Smooth muscle cell (in vitro differentiated cells): ENCODE data around the gene CCDC60. TPM values are rescaled to one million over a fixed set of nuclear protein-coding genes. Genes with fewer than 3 reads are reported as not detected.

ENCODE experiments used
- DNase-seq: peaks from one replicate; lab custom pipeline; 2025; ENCODE audit not compliant: unreplicated experiment; lab: John Stamatoyannopoulos, UW
- H2AFZ ChIP-seq: fragments of 200-600 bp; sonication (generic); 2 replicates; pipeline ENCODE4 v1.6.0; 2016; ENCODE audit warnings: antibody characterized with exemption, low read depth, mild to moderate bottlenecking
- H3F3A ChIP-seq: fragments of 200-600 bp; sonication (generic); 2 replicates; pipeline ENCODE4 v1.6.0; 2017; ENCODE audit warnings: antibody characterized with exemption, low read depth
- H3K27ac ChIP-seq: fragments of 200-600 bp; sonication (generic); 2 replicates; pipeline ENCODE4 v1.5.1; 2016; ENCODE audit warnings: low read depth, mild to moderate bottlenecking
- H3K27me3 ChIP-seq: fragments of 200-600 bp; sonication (generic); 2 replicates; pipeline ENCODE4 v1.6.1; 2016; ENCODE audit warnings: low read depth, mild to moderate bottlenecking
- H3K36me3 ChIP-seq: fragments of 200-600 bp; sonication (generic); 2 replicates; pipeline ENCODE4 v1.5.1; 2016; ENCODE audit warnings: low read depth
- H3K4me1 ChIP-seq: fragments of 200-600 bp; sonication (generic); 2 replicates; pipeline ENCODE4 v1.5.1; 2016; ENCODE audit warnings: low read depth
- H3K4me2 ChIP-seq: fragments of 200-600 bp; sonication (generic); 2 replicates; pipeline ENCODE4 v1.6.0; 2016; ENCODE audit warnings: mild to moderate bottlenecking
- H3K4me3 ChIP-seq: fragments of 200-600 bp; sonication (generic); 2 replicates; pipeline ENCODE4 v1.5.1; 2016; ENCODE audit warnings: mild to moderate bottlenecking
- H3K79me2 ChIP-seq: fragments of 200-600 bp; sonication (generic); 2 replicates; pipeline ENCODE4 v1.6.0; 2016; ENCODE audit warnings: low read depth, mild to moderate bottlenecking
- H3K9ac ChIP-seq: fragments of 200-600 bp; sonication (generic); 2 replicates; pipeline ENCODE4 v1.6.0; 2016; ENCODE audit warnings: low read depth
- H3K9me3 ChIP-seq: fragments of 200-600 bp; sonication (generic); replicated peaks from 2 replicates; pipeline ENCODE4 v1.5.1; 2016; ENCODE audit warnings: low read depth
- H4K20me1 ChIP-seq: fragments of 200-600 bp; sonication (generic); 2 replicates; pipeline ENCODE4 v1.6.0; 2016; ENCODE audit warnings: low read depth
- WGBS: methylation state at CpG from one replicate; pipeline ENCODE4 v1.1.7; 2016; ENCODE audit warnings: low lambda C conversion rate; 5-methylcytosine and 5-hydroxymethylcytosine counted together
- polyA plus RNA-seq: library from polyadenylated mRNA; unstranded; fragments of >200 nt; fragmentation: Nextera tagmentation; extraction: Ambion mirVana; gene quantifications from 2 replicates; pipeline ENCODE4 v1.2.1, GENCODE V29; 2016
- total RNA-seq: library from RNA; depleted of rRNA; stranded (reverse); fragments of >200 nt; gene quantifications from 2 replicates; pipeline ENCODE4 v1.2.3, GENCODE V29; 2014
- TF ChIP-seq, protein P1 (sequence below): fragments of 200-600 bp; sonication (generic); IDR thresholded peaks from 2 replicates; pipeline ENCODE4 v1.5.1; 2017; ENCODE audit warnings: borderline replicate concordance, mild to moderate bottlenecking, antibody characterized with exemption; ENCODE audit not compliant: insufficient read depth, poor library complexity, severe bottlenecking

Gene CCDC60
- total and polyA plus RNA-seq, 2 experiments from 2014 or later, result not detected

DNA sequence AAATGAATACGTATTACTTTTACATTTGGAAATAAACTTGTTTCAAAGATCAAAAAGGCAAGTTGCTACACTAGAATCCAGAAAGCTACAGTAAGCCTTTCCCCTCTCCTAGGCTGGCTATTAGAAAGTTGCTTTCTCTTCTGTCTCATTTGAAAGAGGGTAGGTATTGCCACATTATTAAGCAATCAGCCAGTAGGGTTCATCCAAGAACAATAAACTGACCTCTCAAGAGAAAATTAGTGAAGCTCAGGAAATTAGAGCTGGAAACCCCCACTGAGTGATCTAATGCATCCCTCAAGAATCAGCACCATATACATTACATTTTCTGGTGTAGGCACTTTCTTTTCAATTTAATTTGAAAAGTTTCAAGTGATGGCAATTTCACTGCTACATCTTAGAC, 254.6 kb downstream of the CCDC60 start:
- Histone ChIP-seq H3K36me3 (no peaks in the 10 kb centered on the region), H3K4me1 (no peaks in the 10 kb centered on the region), H3K9me3 (no peaks in the 10 kb centered on the region), H2AFZ (no peak overlapping the region), H3K27ac (no peak overlapping the region), H3K27me3 (peaks cover 60% of the 10 kb centered on the region), H3K79me2 (no peaks in the 10 kb centered on the region), H3F3A (no peaks in the 10 kb centered on the region), H3K4me2 (no peak overlapping the region), H3K4me3 (no peak overlapping the region), H3K9ac (no peak overlapping the region), H4K20me1 (no peaks in the 10 kb centered on the region)
- TF ChIP-seq, protein P1, sequence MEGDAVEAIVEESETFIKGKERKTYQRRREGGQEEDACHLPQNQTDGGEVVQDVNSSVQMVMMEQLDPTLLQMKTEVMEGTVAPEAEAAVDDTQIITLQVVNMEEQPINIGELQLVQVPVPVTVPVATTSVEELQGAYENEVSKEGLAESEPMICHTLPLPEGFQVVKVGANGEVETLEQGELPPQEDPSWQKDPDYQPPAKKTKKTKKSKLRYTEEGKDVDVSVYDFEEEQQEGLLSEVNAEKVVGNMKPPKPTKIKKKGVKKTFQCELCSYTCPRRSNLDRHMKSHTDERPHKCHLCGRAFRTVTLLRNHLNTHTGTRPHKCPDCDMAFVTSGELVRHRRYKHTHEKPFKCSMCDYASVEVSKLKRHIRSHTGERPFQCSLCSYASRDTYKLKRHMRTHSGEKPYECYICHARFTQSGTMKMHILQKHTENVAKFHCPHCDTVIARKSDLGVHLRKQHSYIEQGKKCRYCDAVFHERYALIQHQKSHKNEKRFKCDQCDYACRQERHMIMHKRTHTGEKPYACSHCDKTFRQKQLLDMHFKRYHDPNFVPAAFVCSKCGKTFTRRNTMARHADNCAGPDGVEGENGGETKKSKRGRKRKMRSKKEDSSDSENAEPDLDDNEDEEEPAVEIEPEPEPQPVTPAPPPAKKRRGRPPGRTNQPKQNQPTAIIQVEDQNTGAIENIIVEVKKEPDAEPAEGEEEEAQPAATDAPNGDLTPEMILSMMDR, result no peak
- DNase-seq, result no peak
- 81% methylated on average over 1 of the region's 1 CpG for WGBS

DNA sequence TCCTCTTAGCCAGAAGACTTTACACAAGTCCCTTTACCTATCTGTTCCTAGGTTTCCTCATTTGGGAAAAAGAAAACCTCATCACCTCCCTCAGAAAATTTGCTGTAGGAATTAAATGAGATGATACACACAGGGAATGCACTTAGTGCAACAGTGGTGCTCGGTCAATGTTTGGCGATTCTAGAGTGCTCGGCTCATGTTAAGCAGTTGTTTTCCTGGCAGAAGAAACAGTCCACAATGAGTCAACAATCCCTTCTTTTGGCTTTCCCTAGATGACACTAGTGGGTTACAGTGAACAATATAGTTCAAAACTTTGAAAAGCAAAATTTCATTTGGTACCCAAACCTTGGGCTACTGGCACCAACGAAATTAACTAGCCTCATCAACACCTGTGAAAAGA, 255.1 kb downstream of the CCDC60 start:
- Histone ChIP-seq H3K4me2 (no peak overlapping the region), H3K9ac (no peak overlapping the region), H3K36me3 (no peaks in the 10 kb centered on the region), H3F3A (no peaks in the 10 kb centered on the region), H3K27ac (no peak overlapping the region), H3K4me3 (no peak overlapping the region), H3K79me2 (no peaks in the 10 kb centered on the region), H3K9me3 (no peaks in the 10 kb centered on the region), H3K4me1 (no peaks in the 10 kb centered on the region), H4K20me1 (no peaks in the 10 kb centered on the region), H3K27me3 (peaks cover 65% of the 10 kb centered on the region), H2AFZ (no peak overlapping the region)
- DNase-seq, result no peak
- WGBS, result 89% methylated on average over 4 of the region's 4 CpGs
- TF ChIP-seq, protein P1, result no peak

Other genes with a start within 250 kb of the CCDC60 start
- 73.8 and 103 TPM in 2 replicates for gene HSPB8, start 155.8 kb upstream of the CCDC60 start, total RNA-seq
- 38.4 and 78.8 TPM in 2 replicates for gene HSPB8, start 155.8 kb upstream of the CCDC60 start, polyA plus RNA-seq